Cardiac muscle cell (in vitro differentiated cells and primary cell): ENCODE measurements around the gene C16orf78. TPM values are rescaled to one million over a fixed set of nuclear protein-coding genes. Genes with fewer than 3 reads are reported as not detected.

Experiments used
- DNase-seq, 2 donors: peaks; one replicate each; pipeline versions ENCODE4 v3.0.0 to v3.0.0-alpha.2; 2010 to 2017; ENCODE audit warnings: low read depth in 1 of 2, low spot score in 1 of 2
- H3K27ac ChIP-seq: fragments of 200-600 bp; sonication (generic); 2 replicates; pipeline ENCODE4 v1.5.1; 2016
- H3K27me3 ChIP-seq: fragments of 200-600 bp; sonication (generic); 2 replicates; pipeline ENCODE4 v1.6.0; 2016; ENCODE audit warnings: control low read depth
- H3K36me3 ChIP-seq: fragments of 200-600 bp; sonication (generic); 2 replicates; pipeline ENCODE4 v1.5.1; 2016; ENCODE audit warnings: control low read depth
- H3K4me1 ChIP-seq: fragments of 200-600 bp; sonication (generic); 2 replicates; pipeline ENCODE4 v1.8.1; 2017; ENCODE audit warnings: low read depth, mild to moderate bottlenecking, mixed run types
- H3K4me3 ChIP-seq: fragments of 200-600 bp; sonication (generic); 2 replicates; pipeline ENCODE4 v1.5.1; 2016; ENCODE audit warnings: mild to moderate bottlenecking
- H3K9me3 ChIP-seq: fragments of 200-600 bp; sonication (generic); 2 replicates; pipeline ENCODE4 v1.5.1; 2017; ENCODE audit warnings: low read depth, mild to moderate bottlenecking, control low read depth
- CTCF ChIP-seq: IDR thresholded peaks from 2 replicates; pipeline ENCODE4 v1.5.1; 2012; ENCODE audit warnings: low read depth, mild to moderate bottlenecking, low read length
- polyA plus RNA-seq: library from polyadenylated mRNA; unstranded; fragments of >200 nt; fragmentation: Nextera tagmentation; extraction: Ambion mirVana; gene quantifications from 2 replicates; pipeline ENCODE4 v1.2.1, GENCODE V29; 2016
- total RNA-seq: library from RNA; depleted of rRNA; stranded (reverse); fragments of >200 nt; gene quantifications from 2 replicates; pipeline ENCODE4 v1.2.3, GENCODE V29; 2016

The C16orf78 gene
- total and polyA plus RNA-seq, 2 experiments from 2014 or later: not detected

GRCh38 chr16:49344401-49344800 lies 29.2 kb upstream of the C16orf78 start:
- Histone ChIP-seq H3K27me3 (peaks cover 21% of the 10 kb centered on the region), H3K27ac (no peak overlapping the region), H3K9me3 (no peaks in the 10 kb centered on the region), H3K36me3 (no peaks in the 10 kb centered on the region), H3K4me3 (no peak overlapping the region), H3K4me1 (no peaks in the 10 kb centered on the region)
- no peak for TF ChIP-seq CTCF
- no peak for DNase-seq

- H3K9me3 ChIP-seq: no peaks in the 10 kb centered on the region
- TF ChIP-seq CTCF: no peak
- DNase-seq: peak; percentile 3 to 71
- H3K27ac ChIP-seq: no peak overlapping the region
- H3K4me1 ChIP-seq: no peaks in the 10 kb centered on the region
- no peaks in the 10 kb centered on the region for H3K36me3 ChIP-seq
- H3K4me3 ChIP-seq: no peak overlapping the region
- H3K27me3 ChIP-seq: peaks cover 21% of the 10 kb centered on the region
Measured at GRCh38 chr16:49345829-49346228, 27.8 kb upstream of the C16orf78 start.

- DNase-seq: no peak
- Histone ChIP-seq H3K36me3 (no peaks in the 10 kb centered on the region), H3K27me3 (peaks cover 21% of the 10 kb centered on the region), H3K4me1 (no peaks in the 10 kb centered on the region), H3K27ac (no peak overlapping the region), H3K9me3 (no peaks in the 10 kb centered on the region), H3K4me3 (no peak overlapping the region)
- no peak for TF ChIP-seq CTCF
Measured at GRCh38 chr16:49346459-49346858, 27.1 kb upstream of the C16orf78 start.

GRCh38 chr16:49347476-49347875 lies 26.1 kb upstream of the C16orf78 start:
- no peak overlapping the region for H3K27ac ChIP-seq
- no peak overlapping the region for H3K4me3 ChIP-seq
- H3K9me3 ChIP-seq: no peaks in the 10 kb centered on the region
- no peak for TF ChIP-seq CTCF
- DNase-seq: no peak
- no peaks in the 10 kb centered on the region for H3K4me1 ChIP-seq
- peaks cover 21% of the 10 kb centered on the region for H3K27me3 ChIP-seq
- H3K36me3 ChIP-seq: no peaks in the 10 kb centered on the region

- DNase-seq: no peak
- TF ChIP-seq CTCF: no peak
- Histone ChIP-seq H3K4me3 (no peak overlapping the region), H3K27ac (no peak overlapping the region), H3K4me1 (no peaks in the 10 kb centered on the region), H3K36me3 (no peaks in the 10 kb centered on the region), H3K27me3 (peaks cover 21% of the 10 kb centered on the region), H3K9me3 (no peaks in the 10 kb centered on the region)
Measured at GRCh38 chr16:49348408-49349176, 25.0 kb upstream of the C16orf78 start.
